SK-N-MC (cell line): Measurements from ENCODE around the gene BBC3.

Source experiments
- DNase-seq: peaks from one replicate; pipeline ENCODE4 v3.0.0-alpha.2; 2011; ENCODE audit warnings: low read depth, low spot score
- H3K27ac ChIP-seq: fragments of 200-600 bp; sonication (generic); 2 replicates; pipeline ENCODE4 v1.5.1; 2016; ENCODE audit warnings: mixed run types
- H3K36me3 ChIP-seq: fragments of 200-600 bp; sonication (generic); 2 replicates; pipeline ENCODE4 v1.6.1; 2017; ENCODE audit warnings: antibody characterized with exemption, low read length, mixed read lengths; ENCODE audit not compliant: insufficient read depth
- H3K4me3 ChIP-seq: fragments of 200-600 bp; sonication (generic); 2 replicates; pipeline ENCODE4 v1.5.1; 2016
- H3K9ac ChIP-seq: fragments of 200-600 bp; sonication (generic); 2 replicates; pipeline ENCODE4 v1.8.0; 2017; ENCODE audit warnings: mixed run types, mixed read lengths; ENCODE audit not compliant: insufficient read length
- H3K9me3 ChIP-seq: fragments of 200-600 bp; sonication (generic); 2 replicates; pipeline ENCODE4 v1.6.1; 2017; ENCODE audit warnings: low read depth, mild to moderate bottlenecking, antibody characterized with exemption, low read length, moderate library complexity, mixed read lengths
- EZH2 ChIP-seq: fragments of 200-600 bp; sonication (generic); IDR thresholded peaks from one replicate; pipeline ENCODE4 v1.6.1; 2017; ENCODE audit warnings: antibody characterized with exemption
- FOXP2 ChIP-seq: optimal IDR thresholded peaks from 2 replicates; pipeline ENCODE3; 2011; ENCODE audit warnings: mild to moderate bottlenecking, moderate library complexity; ENCODE audit not compliant: insufficient read depth; ENCODE audit errors: extremely low read length, control extremely low read depth
- POLR2AphosphoS5 ChIP-seq: IDR thresholded peaks from 2 replicates; pipeline ENCODE4 v1.6.1; 2012; ENCODE audit warnings: mild to moderate bottlenecking, low read depth, low read length, borderline replicate concordance

BBC3 gene

DNA sequence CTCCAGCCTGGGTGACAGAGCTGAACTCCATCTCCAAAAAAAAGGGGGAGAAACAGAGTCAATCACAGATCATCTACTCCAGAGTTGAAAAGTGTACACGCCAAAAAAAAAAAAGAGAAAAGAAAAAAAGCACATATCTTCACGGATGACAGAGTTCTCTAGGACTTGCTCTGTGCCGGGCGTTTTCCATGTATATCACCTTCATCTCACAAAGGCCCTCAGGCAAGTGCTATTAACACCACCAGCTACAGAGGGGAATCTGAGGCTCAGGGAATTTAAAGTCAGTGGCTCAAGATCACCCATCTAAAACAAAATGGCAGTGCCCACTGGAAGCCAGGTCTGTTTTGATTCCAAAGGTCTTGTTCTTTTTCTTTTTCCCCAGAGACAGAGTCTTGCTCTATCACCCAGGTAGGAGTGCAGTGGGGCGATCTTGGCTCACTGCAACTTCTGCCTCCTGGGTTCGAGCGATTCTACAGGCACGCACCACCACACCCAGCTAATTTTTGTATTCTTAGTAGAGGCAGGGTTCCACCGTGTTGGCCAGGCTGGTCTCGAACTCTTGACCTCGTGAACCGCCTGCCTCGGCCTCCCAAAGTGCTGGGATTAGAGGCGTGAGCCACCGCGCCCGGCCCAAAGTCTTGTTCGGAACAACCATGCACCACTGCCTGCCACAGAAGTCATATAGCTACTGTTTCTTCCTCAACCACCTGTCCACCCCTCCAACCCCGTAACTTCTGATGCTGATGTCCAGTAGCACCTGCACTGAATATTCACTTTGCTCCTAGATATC, 58.1 kb downstream of the BBC3 start:
- 0 out of 2 replicates have a peak overlapping the region, but pooled peaks have one; percentile 29 for H3K27ac ChIP-seq
- peaks cover 72% of the 10 kb centered on the region for H3K36me3 ChIP-seq
- no peak for DNase-seq
- no peaks in the 10 kb centered on the region for H3K9me3 ChIP-seq
- no peak overlapping the region for H3K9ac ChIP-seq
- no peak for TF ChIP-seq POLR2AphosphoS5
- TF ChIP-seq EZH2 = no peak
- TF ChIP-seq FOXP2 = no peak
- H3K4me3 ChIP-seq = no peak overlapping the region
